ENCODE results near the gene OR14I1.

Gene OR14I1

GRCh38 chr1:248714248-248714647 lies 11.7 kb upstream of the OR14I1 start:
- H3K18ac ChIP-seq (ENCODE audit: low read length), result no peak overlapping the region
- no peak overlapping the region for H4K8ac ChIP-seq (ENCODE audit: low read depth, low read length)
- H3K27ac ChIP-seq (ENCODE audit: low read depth, low read length), result no peak overlapping the region
- no CpG with 5 or more reads among the region's 3 CpGs for WGBS (ENCODE audit: extremely low coverage, insufficient coverage, low lambda C conversion rate)
- H3K79me2 ChIP-seq (ENCODE audit: control insufficient read depth, insufficient read depth, low read length), result no peaks in the 10 kb centered on the region
- H3K4ac ChIP-seq (ENCODE audit: low read depth, low read length), result no peak overlapping the region
- H3K9ac ChIP-seq (ENCODE audit: low read length), result no peak overlapping the region
- peak; percentile 34 for DNase-seq
- no peak overlapping the region for H3K4me2 ChIP-seq (ENCODE audit: low read length)
- H3K79me1 ChIP-seq (ENCODE audit: low read length), result no peaks in the 10 kb centered on the region
- H4K5ac ChIP-seq (ENCODE audit: low read length), result no peak overlapping the region
- no peak overlapping the region for H2BK120ac ChIP-seq (ENCODE audit: low read depth, low read length)
- H3K4me3 ChIP-seq (ENCODE audit: low read length), result no peak overlapping the region
- H2AK5ac ChIP-seq (ENCODE audit: low read length), result no peak overlapping the region
- H3K23ac ChIP-seq (ENCODE audit: low read length), result no peak overlapping the region
- no peak overlapping the region for H3K56ac ChIP-seq (ENCODE audit: low read length)
- no peaks in the 10 kb centered on the region for H3K27me3 ChIP-seq (ENCODE audit: insufficient read depth, low read length, poor library complexity)
- H2BK15ac ChIP-seq (replicated peaks; ENCODE audit: low read depth), result no peak overlapping the region
- H2BK5ac ChIP-seq (ENCODE audit: low read length), result no peak overlapping the region
- H3K4me1 ChIP-seq (ENCODE audit: control insufficient read depth, low read depth, low read length), result no peaks in the 10 kb centered on the region
- H3K36me3 ChIP-seq (ENCODE audit: control insufficient read depth, insufficient read depth, low read length), result no peaks in the 10 kb centered on the region

DNA sequence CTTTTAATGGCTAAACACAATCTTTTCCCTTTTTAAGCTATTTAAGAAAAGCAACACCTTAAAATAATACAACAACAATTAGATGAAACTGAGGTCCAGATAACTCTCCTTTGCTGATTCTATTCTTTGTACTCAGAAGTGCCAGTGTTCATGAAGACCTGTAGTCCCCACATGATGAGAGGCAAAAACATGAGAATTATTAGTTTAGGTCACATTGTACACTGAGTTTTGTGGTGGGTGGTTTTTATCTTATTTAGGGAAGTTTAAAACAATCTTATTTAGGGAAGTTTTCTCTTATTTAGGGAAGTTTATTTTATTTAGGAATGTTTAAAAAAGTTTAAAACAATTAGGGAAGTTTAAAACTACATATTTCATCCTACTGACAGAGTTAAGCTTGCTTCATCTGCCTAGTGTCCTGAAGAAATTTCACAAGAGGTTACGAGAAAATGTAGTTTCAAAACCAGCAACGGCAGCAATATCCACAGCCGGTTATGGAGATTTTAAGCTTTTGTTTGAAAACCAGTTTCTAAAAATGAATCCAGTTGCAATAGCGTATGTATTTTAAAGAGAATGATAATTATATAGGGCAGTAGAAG lies 7.8 kb upstream of the OR14I1 start:
- WGBS (ENCODE audit: extremely low coverage, insufficient coverage, low lambda C conversion rate), result no CpG with 5 or more reads among the region's 4 CpGs
- no peak overlapping the region for H2BK120ac ChIP-seq (ENCODE audit: low read depth, low read length)
- no peaks in the 10 kb centered on the region for H3K79me1 ChIP-seq (ENCODE audit: low read length)
- no peak overlapping the region for H3K27ac ChIP-seq (ENCODE audit: low read depth, low read length)
- H4K8ac ChIP-seq (ENCODE audit: low read depth, low read length), result no peak overlapping the region
- H3K36me3 ChIP-seq (ENCODE audit: control insufficient read depth, insufficient read depth, low read length), result no peaks in the 10 kb centered on the region
- H2BK15ac ChIP-seq (replicated peaks; ENCODE audit: low read depth), result no peak overlapping the region
- H3K27me3 ChIP-seq (ENCODE audit: insufficient read depth, low read length, poor library complexity), result no peaks in the 10 kb centered on the region
- H3K4ac ChIP-seq (ENCODE audit: low read depth, low read length), result no peak overlapping the region
- no peak overlapping the region for H3K23ac ChIP-seq (ENCODE audit: low read length)
- no peak for DNase-seq
- no peak overlapping the region for H2BK5ac ChIP-seq (ENCODE audit: low read length)
- no peaks in the 10 kb centered on the region for H3K79me2 ChIP-seq (ENCODE audit: control insufficient read depth, insufficient read depth, low read length)
- H3K56ac ChIP-seq (ENCODE audit: low read length), result no peak overlapping the region
- no peak overlapping the region for H3K9ac ChIP-seq (ENCODE audit: low read length)
- H3K4me3 ChIP-seq (ENCODE audit: low read length), result no peak overlapping the region
- no peaks in the 10 kb centered on the region for H3K4me1 ChIP-seq (ENCODE audit: control insufficient read depth, low read depth, low read length)
- no peak overlapping the region for H3K18ac ChIP-seq (ENCODE audit: low read length)
- H4K5ac ChIP-seq (ENCODE audit: low read length), result no peak overlapping the region
- no peak overlapping the region for H2AK5ac ChIP-seq (ENCODE audit: low read length)
- no peak overlapping the region for H3K4me2 ChIP-seq (ENCODE audit: low read length)

DNA sequence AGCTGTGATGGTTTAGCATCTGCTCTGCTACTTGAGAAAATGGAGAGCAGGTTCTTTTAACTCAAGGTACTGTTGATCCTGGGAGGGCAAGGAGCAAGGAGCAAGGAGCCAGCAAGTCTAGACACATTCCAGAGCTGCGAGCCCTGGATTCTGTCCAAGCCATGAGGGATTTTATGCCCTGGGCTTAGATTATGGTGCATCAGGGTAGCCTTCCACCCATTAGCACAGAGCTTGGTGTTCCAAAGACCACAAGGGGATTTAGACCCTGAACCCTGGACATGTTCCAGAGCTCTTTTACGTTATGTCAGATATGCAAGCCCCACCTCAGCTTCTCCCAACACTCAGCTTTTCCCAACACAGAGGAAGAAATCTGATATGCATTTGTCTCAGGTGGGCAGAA lies 2.0 kb upstream of the OR14I1 start:
- Histone ChIP-seq H4K8ac (ENCODE audit: low read depth, low read length) (no peak overlapping the region), H3K27me3 (ENCODE audit: insufficient read depth, low read length, poor library complexity) (no peaks in the 10 kb centered on the region), H3K4me1 (ENCODE audit: control insufficient read depth, low read depth, low read length) (no peaks in the 10 kb centered on the region), H3K56ac (ENCODE audit: low read length) (no peak overlapping the region), H3K79me1 (ENCODE audit: low read length) (no peaks in the 10 kb centered on the region), H3K23ac (ENCODE audit: low read length) (no peak overlapping the region), H2BK120ac (ENCODE audit: low read depth, low read length) (no peak overlapping the region), H3K79me2 (ENCODE audit: control insufficient read depth, insufficient read depth, low read length) (no peaks in the 10 kb centered on the region), H2BK5ac (ENCODE audit: low read length) (no peak overlapping the region), H3K4me2 (ENCODE audit: low read length) (no peak overlapping the region), H3K9ac (ENCODE audit: low read length) (no peak overlapping the region), H3K4ac (ENCODE audit: low read depth, low read length) (no peak overlapping the region), H3K36me3 (ENCODE audit: control insufficient read depth, insufficient read depth, low read length) (no peaks in the 10 kb centered on the region), H3K4me3 (ENCODE audit: low read length) (no peak overlapping the region), H2AK5ac (ENCODE audit: low read length) (no peak overlapping the region), H2BK15ac (replicated peaks; ENCODE audit: low read depth) (no peak overlapping the region), H3K27ac (ENCODE audit: low read depth, low read length) (no peak overlapping the region), H3K18ac (ENCODE audit: low read length) (no peak overlapping the region), H4K5ac (ENCODE audit: low read length) (no peak overlapping the region)
- DNase-seq, result no peak
- WGBS (ENCODE audit: extremely low coverage, insufficient coverage, low lambda C conversion rate), result no CpG with 5 or more reads among the region's 2 CpGs

DNA sequence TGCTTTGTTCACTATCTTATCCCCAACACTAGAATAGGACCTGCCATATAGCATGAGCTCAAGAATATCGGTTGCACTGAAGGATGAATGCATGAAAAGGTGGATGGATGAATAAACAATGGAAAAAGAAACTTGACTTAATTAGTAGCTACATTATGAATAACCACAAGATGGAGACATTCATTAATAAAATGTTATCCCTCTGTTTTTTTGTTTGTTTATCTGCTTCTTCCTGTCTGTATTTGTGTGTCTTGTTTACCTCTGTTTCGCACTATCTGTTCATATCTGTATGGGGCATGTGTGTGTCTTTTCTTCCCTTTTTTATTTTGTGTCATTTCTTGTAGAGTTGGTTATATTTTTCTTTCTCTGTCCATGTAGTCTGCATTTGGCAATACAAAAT lies 1.1 kb upstream of the OR14I1 start:
- Histone ChIP-seq H3K23ac (ENCODE audit: low read length) (no peak overlapping the region), H3K4me3 (ENCODE audit: low read length) (no peak overlapping the region), H2BK5ac (ENCODE audit: low read length) (no peak overlapping the region), H4K5ac (ENCODE audit: low read length) (no peak overlapping the region), H3K9ac (ENCODE audit: low read length) (no peak overlapping the region), H2BK120ac (ENCODE audit: low read depth, low read length) (no peak overlapping the region), H3K27ac (ENCODE audit: low read depth, low read length) (no peak overlapping the region), H3K18ac (ENCODE audit: low read length) (no peak overlapping the region), H3K4me2 (ENCODE audit: low read length) (no peak overlapping the region), H2BK15ac (replicated peaks; ENCODE audit: low read depth) (no peak overlapping the region), H3K56ac (ENCODE audit: low read length) (no peak overlapping the region), H3K79me2 (ENCODE audit: control insufficient read depth, insufficient read depth, low read length) (no peaks in the 10 kb centered on the region), H4K8ac (ENCODE audit: low read depth, low read length) (no peak overlapping the region), H3K4ac (ENCODE audit: low read depth, low read length) (no peak overlapping the region), H3K36me3 (ENCODE audit: control insufficient read depth, insufficient read depth, low read length) (no peaks in the 10 kb centered on the region), H3K27me3 (ENCODE audit: insufficient read depth, low read length, poor library complexity) (no peaks in the 10 kb centered on the region), H2AK5ac (ENCODE audit: low read length) (no peak overlapping the region), H3K4me1 (ENCODE audit: control insufficient read depth, low read depth, low read length) (no peaks in the 10 kb centered on the region), H3K79me1 (ENCODE audit: low read length) (no peaks in the 10 kb centered on the region)
- no CpG with 5 or more reads among the region's 2 CpGs for whole genome bisulfite sequencing (ENCODE audit: extremely low coverage, insufficient coverage, low lambda C conversion rate)
- no peak for DNase-seq

DNA sequence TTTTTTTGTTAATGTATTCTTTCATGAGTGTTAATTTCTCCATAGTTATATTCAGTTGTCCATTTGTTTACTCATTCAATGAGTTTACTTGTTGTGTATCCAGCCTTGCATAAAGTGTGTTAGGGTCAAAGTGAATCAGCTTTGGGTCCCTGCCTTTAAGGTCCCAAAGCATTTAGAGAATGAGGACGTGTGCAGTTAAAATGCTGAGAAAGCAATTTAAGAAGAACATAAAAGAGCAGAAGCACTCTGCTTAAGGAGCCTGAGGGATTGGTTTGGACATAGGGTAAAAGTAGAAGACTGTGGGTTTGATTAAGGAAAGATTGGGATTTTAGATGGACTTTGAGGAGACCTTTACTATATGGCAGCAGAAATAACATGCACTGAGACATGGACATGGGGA lies 3.5 kb downstream of the OR14I1 start:
- H3K36me3 ChIP-seq (ENCODE audit: control insufficient read depth, insufficient read depth, low read length), result no peaks in the 10 kb centered on the region
- H3K4me2 ChIP-seq (ENCODE audit: low read length), result no peak overlapping the region
- no peak for DNase-seq
- H2BK5ac ChIP-seq (ENCODE audit: low read length), result no peak overlapping the region
- H3K23ac ChIP-seq (ENCODE audit: low read length), result no peak overlapping the region
- no peak overlapping the region for H3K27ac ChIP-seq (ENCODE audit: low read depth, low read length)
- no peak overlapping the region for H2BK15ac ChIP-seq (replicated peaks; ENCODE audit: low read depth)
- H3K79me2 ChIP-seq (ENCODE audit: control insufficient read depth, insufficient read depth, low read length), result no peaks in the 10 kb centered on the region
- H3K18ac ChIP-seq (ENCODE audit: low read length), result no peak overlapping the region
- no peak overlapping the region for H2AK5ac ChIP-seq (ENCODE audit: low read length)
- no peak overlapping the region for H3K9ac ChIP-seq (ENCODE audit: low read length)
- WGBS (ENCODE audit: extremely low coverage, insufficient coverage, low lambda C conversion rate), result no CpG with 5 or more reads among the region's 1 CpG
- no peak overlapping the region for H3K4me3 ChIP-seq (ENCODE audit: low read length)
- H3K4ac ChIP-seq (ENCODE audit: low read depth, low read length), result no peak overlapping the region
- no peak overlapping the region for H4K5ac ChIP-seq (ENCODE audit: low read length)
- H3K4me1 ChIP-seq (ENCODE audit: control insufficient read depth, low read depth, low read length), result no peaks in the 10 kb centered on the region
- H3K27me3 ChIP-seq (ENCODE audit: insufficient read depth, low read length, poor library complexity), result no peaks in the 10 kb centered on the region
- H2BK120ac ChIP-seq (ENCODE audit: low read depth, low read length), result no peak overlapping the region
- H3K56ac ChIP-seq (ENCODE audit: low read length), result no peak overlapping the region
- H3K79me1 ChIP-seq (ENCODE audit: low read length), result no peaks in the 10 kb centered on the region
- no peak overlapping the region for H4K8ac ChIP-seq (ENCODE audit: low read depth, low read length)

GRCh38 chr1:248697907-248698306 lies 4.7 kb downstream of the OR14I1 start:
- Histone ChIP-seq H3K4me1 (ENCODE audit: control insufficient read depth, low read depth, low read length) (no peaks in the 10 kb centered on the region), H3K18ac (ENCODE audit: low read length) (no peak overlapping the region), H4K8ac (ENCODE audit: low read depth, low read length) (no peak overlapping the region), H3K36me3 (ENCODE audit: control insufficient read depth, insufficient read depth, low read length) (no peaks in the 10 kb centered on the region), H3K56ac (ENCODE audit: low read length) (no peak overlapping the region), H2BK15ac (replicated peaks; ENCODE audit: low read depth) (no peak overlapping the region), H3K4ac (ENCODE audit: low read depth, low read length) (no peak overlapping the region), H3K9ac (ENCODE audit: low read length) (no peak overlapping the region), H2BK120ac (ENCODE audit: low read depth, low read length) (no peak overlapping the region), H2BK5ac (ENCODE audit: low read length) (no peak overlapping the region), H3K79me1 (ENCODE audit: low read length) (no peaks in the 10 kb centered on the region), H3K23ac (ENCODE audit: low read length) (no peak overlapping the region), H3K27ac (ENCODE audit: low read depth, low read length) (no peak overlapping the region), H2AK5ac (ENCODE audit: low read length) (no peak overlapping the region), H3K4me3 (ENCODE audit: low read length) (no peak overlapping the region), H3K79me2 (ENCODE audit: control insufficient read depth, insufficient read depth, low read length) (no peaks in the 10 kb centered on the region), H3K27me3 (ENCODE audit: insufficient read depth, low read length, poor library complexity) (no peaks in the 10 kb centered on the region), H4K5ac (ENCODE audit: low read length) (no peak overlapping the region), H3K4me2 (ENCODE audit: low read length) (no peak overlapping the region)
- DNase-seq, result no peak
- WGBS (ENCODE audit: extremely low coverage, insufficient coverage, low lambda C conversion rate), result no CpG with 5 or more reads among the region's 6 CpGs
